Stimulated activated CD8-positive, alpha-beta memory T cell treated with anti-CD3 and anti-CD28 coated beads, Interleukin-12 subunit alpha, Interleukin-12 subunit beta, amount 100 ng/mL, for 1 hour (primary cell): ENCODE data around the gene HDAC8.
"Not testable (repeated sequence)": the region's sequence is repeated elsewhere in the genome, so short reads cannot be mapped to it uniquely, and the experiment has no call there.

Experiments used
- DNase-seq: peaks from one replicate; pipeline ENCODE4 v3.0.0-alpha.2; 2020; ENCODE audit warnings: low read depth

Gene HDAC8

GRCh38 chrX:72532366-72532765 is 40.3 kb downstream of the HDAC8 start:
- DNase-seq: no peak

- no peak for DNase-seq
These were observed 45.8 kb downstream of the HDAC8 start for GRCh38 chrX:72526534-72527508.

- no peak for DNase-seq
These were observed 73.9 kb downstream of the HDAC8 start for GRCh38 chrX:72498782-72499181.

- no peak for DNase-seq
These were observed 77.6 kb downstream of the HDAC8 start for GRCh38 chrX:72495046-72495445.

GRCh38 chrX:72492499-72492898 is 80.1 kb downstream of the HDAC8 start:
- DNase-seq: no peak

- not testable (repeated sequence) for DNase-seq
These were observed 82.4 kb downstream of the HDAC8 start for GRCh38 chrX:72490221-72490620.

- DNase-seq: no peak
These were observed 85.0 kb downstream of the HDAC8 start for GRCh38 chrX:72487661-72488060.

- no peak for DNase-seq
These were observed 93.0 kb downstream of the HDAC8 start for GRCh38 chrX:72479324-72480274.

- DNase-seq: no peak
These were observed 93.8 kb downstream of the HDAC8 start for GRCh38 chrX:72478853-72479252.

GRCh38 chrX:72478351-72478750 is 94.3 kb downstream of the HDAC8 start:
- no peak for DNase-seq

- DNase-seq: no peak
These were observed 94.9 kb downstream of the HDAC8 start for GRCh38 chrX:72477781-72478181.

- DNase-seq: no peak
These were observed 95.3 kb downstream of the HDAC8 start for GRCh38 chrX:72477376-72477775.

- DNase-seq: no peak
These were observed 96.5 kb downstream of the HDAC8 start for GRCh38 chrX:72475952-72476668.

- no peak for DNase-seq
These were observed 97.3 kb downstream of the HDAC8 start for GRCh38 chrX:72475338-72475737.

- no peak for DNase-seq
These were observed 102.0 kb downstream of the HDAC8 start for GRCh38 chrX:72470532-72471223.

GRCh38 chrX:72470117-72470516 is 102.5 kb downstream of the HDAC8 start:
- no peak for DNase-seq

- no peak for DNase-seq
These were observed 104.0 kb downstream of the HDAC8 start for GRCh38 chrX:72468607-72469006.

GRCh38 chrX:72467135-72467534 is 105.5 kb downstream of the HDAC8 start:
- no peak for DNase-seq

- DNase-seq: no peak
These were observed 106.2 kb downstream of the HDAC8 start for GRCh38 chrX:72466493-72466892.

GRCh38 chrX:72465889-72466288 is 106.8 kb downstream of the HDAC8 start:
- DNase-seq: no peak

GRCh38 chrX:72461766-72462165 is 110.9 kb downstream of the HDAC8 start:
- DNase-seq: no peak
